Heart right ventricle (tissue), 16 donors: ENCODE results near the gene RGS6. TPM values are rescaled to one million over a fixed set of nuclear protein-coding genes. Genes with fewer than 3 reads are reported as not detected.

Experiments
- ATAC-seq, 8 donors: fragments of 200-7000 bp; cut with Tn5 transposase; one replicate each; pipeline ENCODE4 v1.9.1; 2020; ENCODE audit warnings: mild to moderate bottlenecking in 8 of 8, moderate library complexity in 8 of 8, moderate number of reproducible peaks in 1 of 8
- DNase-seq, 2 donors: peaks; one replicate each; pipeline ENCODE4 v3.0.0-alpha.2; 2020
- H3K27ac ChIP-seq, 10 donors: fragments of 200-600 bp; sonication (generic) in 2 of 10; one replicate each; pipeline versions ENCODE4 v1.5.0 to v1.8.0; 2020 to 2022; ENCODE audit warnings: mild to moderate bottlenecking in 3 of 10
- H3K27me3 ChIP-seq, 7 donors: fragments of 200-600 bp; one replicate each; pipeline ENCODE4 v1.8.0; 2021 to 2022; ENCODE audit warnings: mild to moderate bottlenecking in 2 of 7
- H3K36me3 ChIP-seq, 9 donors: fragments of 200-600 bp; sonication (generic) in 1 of 9; one replicate each; pipeline versions ENCODE4 v1.5.0 to v1.8.0; 2020 to 2022; ENCODE audit warnings: mild to moderate bottlenecking in 2 of 9
- H3K4me1 ChIP-seq, 9 donors: fragments of 200-600 bp; sonication (generic) in 1 of 9; one replicate each; pipeline versions ENCODE4 v1.5.0 to v1.8.0; 2020 to 2022; ENCODE audit warnings: mild to moderate bottlenecking in 4 of 9
- H3K4me3 ChIP-seq, 10 donors: fragments of 200-600 bp; sonication (generic) in 2 of 10; one replicate each; pipeline versions ENCODE4 v1.5.0 to v1.8.0; 2020 to 2022; ENCODE audit warnings: mild to moderate bottlenecking in 7 of 10, moderate library complexity in 2 of 10
- H3K9me3 ChIP-seq, 11 donors: fragments of 200-600 bp in 10 of 11; sonication (generic) in 2 of 11; one replicate each; pipeline versions ENCODE4 v1.5.0 to v1.8.0; 2013 to 2022; ENCODE audit warnings: mild to moderate bottlenecking in 2 of 11, control low read depth in 1 of 11, moderate library complexity in 1 of 11
- WGBS, 2 donors: extraction: QIAGEN DNeasy Blood & Tissue Kit; methylation state at CpG; one replicate each; pipeline ENCODE4 v1.1.7; 2013; ENCODE audit warnings: inconsistent platforms in 1 of 2; 5-methylcytosine and 5-hydroxymethylcytosine counted together
- intact Hi-C, 10 donors: fragments of 100-400 bp; cut with DNase I; formaldehyde crosslinking; loops; one replicate each; pipeline versions ENCODE4 v1.11.1 to v1.14.2; 2022
- polyA plus RNA-seq, 2 donors: library from polyadenylated mRNA; stranded (reverse); fragments of 200-250 nt; gene quantifications; one replicate each; pipeline ENCODE4 v1.2.3, GENCODE V29; 2013
- total RNA-seq, 10 donors: library from RNA; stranded (reverse); fragmentation: NEBNext Ultra II Directional in 3 of 10; extraction: Animal tissue kit (Norgen Biotek cat#: 25700) in 3 of 10; gene quantifications; one replicate each; pipeline versions ENCODE4 v1.2.1 to v1.2.4, GENCODE V29; 2021 to 2023
- TF ChIP-seq, protein P1 (sequence below), 9 donors: fragments of 200-600 bp; sonication (generic) in 2 of 9; IDR thresholded peaks; one replicate each; pipeline versions ENCODE4 v1.5.0 to v1.8.0; 2021 to 2022; ENCODE audit warnings: antibody characterized with exemption in 9 of 9, mild to moderate bottlenecking in 5 of 9, moderate library complexity in 1 of 9
- donor health status: Arrhythmogenic right ventricular cardiomyopathy.
- donor health status: ischemic (EF 13 %, LVEDD 7.1; RV severe dilation, severe dysfunction).
- donor health status: healthy with polysubstance abuse.
- donor health status: DM: no; HTN: yes; CAD: no.
- donor health status: DM: no; HTN: no; CAD: no.
- donor health status: ischemic (EF 25% LVEDD 6.9; RV normal size, moderate dysfunction).
- donor health status: ischemic (EF 25% LVEDD 5.7; RV mildly dilated, moderate dysfunction).
- donor health status: healthy.
- donor health status: DM: yes; HTN: yes; CAD: no.
- donor health status: Ischemic cardiomyopathy.
- donor health status: ischemic (EF 35%, LVEDD 5.7; RV mildly dilated, moderate dysfunction).
- donor health status: nonischemic (EF 11% LVEDD 7.7; RV severe dilation, severe dysfunction).
- donor health status: DM: yes; HTN: yes; CAD: no.
- donor health status: PGD.
- donor health status: ischemic (EF 29% LVEDD 5.4; RV normal size, mild dysfunction).
- donor health status: nonischemic (EF 23%, LVEDD 6.1; RV moderate dilation, normal function).

RGS6 gene
- total and polyA plus RNA-seq, 12 donors = 1.2 to 31.9 (median 19.0) TPM

DNA sequence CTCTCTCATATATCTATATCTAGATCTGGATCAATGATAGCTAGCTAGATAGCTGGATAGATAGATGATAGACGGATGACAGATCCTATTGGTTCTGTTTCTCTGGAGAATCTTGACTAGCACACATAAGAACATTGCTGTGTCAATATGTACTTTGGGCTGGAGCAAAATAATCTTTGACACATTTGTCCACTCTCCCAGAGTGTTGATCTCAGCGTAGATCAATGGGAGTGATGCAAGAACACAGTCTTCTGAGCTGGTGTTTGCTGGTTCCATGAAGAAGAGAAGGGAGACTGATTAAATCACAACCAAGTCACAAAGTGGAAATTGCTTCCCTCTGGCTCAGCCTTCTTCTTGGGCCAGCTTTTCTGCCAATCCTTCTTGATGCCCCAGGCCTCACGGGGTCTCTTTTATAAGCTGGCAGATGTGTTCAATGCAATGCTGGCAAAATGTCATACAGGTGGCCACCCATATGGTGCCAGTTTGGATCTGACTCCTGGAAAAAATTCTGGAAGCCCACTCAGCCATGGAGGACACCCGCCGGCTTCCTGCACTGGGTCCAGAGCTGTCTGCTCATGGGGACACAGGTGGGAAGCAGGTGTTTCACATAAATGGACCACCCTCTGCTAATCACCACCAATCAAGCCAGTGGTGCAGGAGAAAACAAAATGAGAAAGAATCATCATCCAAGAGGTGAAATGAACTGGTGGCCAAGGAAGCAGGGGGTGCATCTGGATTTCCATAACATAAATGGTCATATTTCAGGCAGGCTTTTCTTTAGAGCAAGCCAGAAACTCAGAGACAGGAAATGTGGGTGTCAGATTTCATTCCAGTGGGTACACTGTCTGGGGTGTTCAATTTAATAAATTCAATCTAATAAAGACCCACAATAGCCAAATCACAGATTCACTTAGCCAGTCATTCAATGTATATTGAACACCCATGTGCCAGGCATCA, 651.4 kb downstream of the RGS6 start:
- Histone ChIP-seq H3K27ac (no peak overlapping the region), H3K4me3 (no peak overlapping the region), H3K27me3 (no peaks in the 10 kb centered on the region), H3K4me1 (no peaks in the 10 kb centered on the region), H3K36me3 (no peaks in the 10 kb centered on the region), H3K9me3 (no peaks in the 10 kb centered on the region)
- intact Hi-C loops = no loop called here
- DNase-seq (no peak), ATAC-seq (no peak)
- WGBS, 2 donors = 95 to 97% methylated on average over 5 of the region's 5 CpGs
- TF ChIP-seq, protein P1, sequence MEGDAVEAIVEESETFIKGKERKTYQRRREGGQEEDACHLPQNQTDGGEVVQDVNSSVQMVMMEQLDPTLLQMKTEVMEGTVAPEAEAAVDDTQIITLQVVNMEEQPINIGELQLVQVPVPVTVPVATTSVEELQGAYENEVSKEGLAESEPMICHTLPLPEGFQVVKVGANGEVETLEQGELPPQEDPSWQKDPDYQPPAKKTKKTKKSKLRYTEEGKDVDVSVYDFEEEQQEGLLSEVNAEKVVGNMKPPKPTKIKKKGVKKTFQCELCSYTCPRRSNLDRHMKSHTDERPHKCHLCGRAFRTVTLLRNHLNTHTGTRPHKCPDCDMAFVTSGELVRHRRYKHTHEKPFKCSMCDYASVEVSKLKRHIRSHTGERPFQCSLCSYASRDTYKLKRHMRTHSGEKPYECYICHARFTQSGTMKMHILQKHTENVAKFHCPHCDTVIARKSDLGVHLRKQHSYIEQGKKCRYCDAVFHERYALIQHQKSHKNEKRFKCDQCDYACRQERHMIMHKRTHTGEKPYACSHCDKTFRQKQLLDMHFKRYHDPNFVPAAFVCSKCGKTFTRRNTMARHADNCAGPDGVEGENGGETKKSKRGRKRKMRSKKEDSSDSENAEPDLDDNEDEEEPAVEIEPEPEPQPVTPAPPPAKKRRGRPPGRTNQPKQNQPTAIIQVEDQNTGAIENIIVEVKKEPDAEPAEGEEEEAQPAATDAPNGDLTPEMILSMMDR (IDR thresholded peaks at IDR 0.05) = no peak

DNA sequence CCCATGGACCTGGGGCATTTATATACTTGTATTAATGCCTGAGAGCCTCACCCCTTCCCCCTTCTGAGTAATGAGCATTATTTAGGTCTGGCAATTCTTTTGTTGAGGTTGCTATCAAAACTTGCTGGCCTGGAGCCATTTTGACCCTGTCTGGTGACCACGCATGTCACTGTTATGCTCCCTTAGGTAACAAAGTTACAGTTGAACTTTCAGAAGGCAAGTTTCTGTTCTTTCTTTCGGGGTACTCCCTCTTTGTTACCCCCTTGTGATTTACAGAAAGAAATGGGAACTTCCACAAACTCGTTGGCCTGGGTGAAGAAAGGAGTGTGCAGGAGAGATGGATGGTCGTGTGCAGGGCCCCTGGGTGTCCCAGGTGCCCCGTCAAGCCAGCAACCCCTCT, 656.3 kb downstream of the RGS6 start:
- H3K4me1 ChIP-seq = no peaks in the 10 kb centered on the region
- H3K9me3 ChIP-seq = no peaks in the 10 kb centered on the region
- no peak overlapping the region for H3K27ac ChIP-seq
- no peaks in the 10 kb centered on the region for H3K36me3 ChIP-seq
- intact Hi-C loops = loop anchor here in 1 of 10 donors (5.0 kb wide), 1 partner anchor 1004 kb away; the partner anchor contains the start of gene ACOT4
- 86 to 92% methylated on average over 5 of the region's 5 CpGs for WGBS, 2 donors
- H3K27me3 ChIP-seq = peaks cover 0 to 15% (median 0%) of the 10 kb centered on the region in 7 donors
- TF ChIP-seq, protein P1 (IDR thresholded peaks at IDR 0.05) = no peak
- DNase-seq (no peak), ATAC-seq (no peak)
- H3K4me3 ChIP-seq = no peak overlapping the region

DNA sequence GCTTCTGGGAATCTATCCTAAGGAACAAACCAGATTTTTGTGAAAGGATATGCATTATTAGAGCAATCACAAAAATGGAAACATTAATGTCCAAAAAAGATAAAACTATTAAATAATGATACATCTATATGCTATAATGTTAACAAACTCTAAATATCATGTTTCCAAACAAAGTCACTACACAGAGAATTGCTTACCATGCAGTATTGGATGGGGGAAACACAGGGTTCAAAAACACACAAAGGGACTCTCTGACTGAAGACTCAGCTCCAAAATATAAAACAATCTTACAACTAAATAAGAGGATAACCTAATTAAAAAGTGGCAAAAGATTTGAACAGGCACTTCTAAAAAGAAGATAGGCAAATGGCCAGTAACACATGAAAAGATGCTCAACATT, 657.4 kb downstream of the RGS6 start:
- Histone ChIP-seq H3K27ac (no peak overlapping the region), H3K27me3 (peaks cover 0 to 15% (median 0%) of the 10 kb centered on the region in 7 donors), H3K4me1 (peaks cover 0 to under 1% (median 0%) of the 10 kb centered on the region in 9 donors), H3K4me3 (no peak overlapping the region), H3K36me3 (no peaks in the 10 kb centered on the region), H3K9me3 (no peaks in the 10 kb centered on the region)
- ATAC-seq (no peak), DNase-seq (no peak)
- intact Hi-C loops = loop anchor here in 1 of 10 donors (5.0 kb wide), 1 partner anchor 1003 kb away; the partner anchor contains the start of gene ACOT4
- TF ChIP-seq, protein P1 (IDR thresholded peaks at IDR 0.05) = no peak

DNA sequence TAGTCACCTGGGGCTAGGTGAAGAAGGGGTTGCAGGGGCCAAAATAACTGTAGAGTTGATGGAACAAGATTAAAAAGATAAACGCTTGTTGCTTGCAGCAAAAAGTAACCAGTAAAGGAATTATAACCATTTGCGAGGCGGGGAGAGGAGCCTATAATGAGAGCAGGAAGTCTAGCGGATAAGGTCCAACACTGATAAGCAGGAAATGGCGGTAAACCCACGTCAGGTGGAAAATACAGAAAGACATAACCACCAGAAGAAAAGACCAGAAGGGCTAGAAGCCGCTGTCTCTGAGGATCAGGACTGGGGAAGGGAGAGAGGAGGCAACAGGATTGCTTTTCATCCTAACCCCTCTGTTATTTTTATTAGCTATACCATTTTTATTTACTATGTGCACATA, 658.3 kb downstream of the RGS6 start:
- no peaks in the 10 kb centered on the region for H3K9me3 ChIP-seq
- no peak for ATAC-seq

More for the DNA sequence above, 658.3 kb downstream of the RGS6 start:
- Histone ChIP-seq H3K36me3 (no peaks in the 10 kb centered on the region), H3K4me3 (no peak overlapping the region), H3K27ac (no peak overlapping the region), H3K4me1 (peaks cover 0 to 4% (median 0%) of the 10 kb centered on the region in 9 donors), H3K27me3 (peaks cover 0 to 16% (median 0%) of the 10 kb centered on the region in 7 donors)
- intact Hi-C loops = no loop called here
- WGBS, 2 donors = 52 to 65% methylated on average over 7 of the region's 7 CpGs
- TF ChIP-seq, protein P1 (IDR thresholded peaks at IDR 0.05) = no peak
- no peak for DNase-seq
